ENCODE measurements around the gene RGS5.

- TF ChIP-seq CTCF (IDR thresholded peaks at IDR 0.05 in 2 of 3, conservative IDR thresholded peaks at IDR 0.05 in 1 of 3; ENCODE audit: borderline replicate concordance in 1 of 3, insufficient read depth in 1 of 3, low read depth in 2 of 3, low read length in 2 of 3): no peak
- no peak for TF ChIP-seq REST (IDR thresholded peaks at IDR 0.05; ENCODE audit: low read depth)
- no peak for TF ChIP-seq MAX (IDR thresholded peaks at IDR 0.05)
- TF ChIP-seq POLR2A (IDR thresholded peaks at IDR 0.05; ENCODE audit: borderline replicate concordance, extremely low read depth, insufficient read depth, insufficient read length): no peak
- TF ChIP-seq SIN3A (IDR thresholded peaks at IDR 0.05; ENCODE audit: low read depth): no peak
- no peak for TF ChIP-seq ATF3 (IDR thresholded peaks at IDR 0.05)
Observed at GRCh38 chr1:163115887-163116286, 86.8 kb downstream of the RGS5 start.

All from HCT116 (cell line).